ENCODE results near the gene TSKS. TPM values are rescaled to one million over a fixed set of nuclear protein-coding genes. Genes with fewer than 3 reads are reported as not detected.

Gene TSKS
- total RNA-seq, 1 donor from 2014 or later = 1.2 TPM

DNA sequence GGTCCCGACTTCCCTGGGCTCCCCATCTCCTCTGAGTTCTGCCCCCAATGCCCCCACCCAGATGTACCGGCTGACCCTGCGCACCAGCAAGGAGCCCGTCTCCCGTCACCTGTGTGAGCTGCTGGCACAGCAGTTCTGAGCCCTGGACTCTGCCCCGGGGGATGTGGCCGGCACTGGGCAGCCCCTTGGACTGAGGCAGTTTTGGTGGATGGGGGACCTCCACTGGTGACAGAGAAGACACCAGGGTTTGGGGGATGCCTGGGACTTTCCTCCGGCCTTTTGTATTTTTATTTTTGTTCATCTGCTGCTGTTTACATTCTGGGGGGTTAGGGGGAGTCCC, 43.5 kb upstream of the TSKS start:
- intact Hi-C loops (cut with DNase I) = loop anchor here (5.0 kb wide), 1 partner anchor 39 kb away; the partner anchor contains the start of gene AP2A1
- no peak for DNase-seq (ENCODE audit: extremely low spot score in 2 of 2)
- peaks cover 31% of the 10 kb centered on the region for H3K4me1 ChIP-seq
- no peak overlapping the region for H3K4me3 ChIP-seq
- H3K9me3 ChIP-seq = no peaks in the 10 kb centered on the region
- H3K27ac ChIP-seq = no peak overlapping the region
- no peaks in the 10 kb centered on the region for H3K27me3 ChIP-seq
- peaks cover 0 to 30% of the 10 kb centered on the region in 2 donors for H3K36me3 ChIP-seq
- TF ChIP-seq POLR2AphosphoS5 (IDR thresholded peaks at IDR 0.05; ENCODE audit: insufficient read depth in 1 of 2, low read depth in 1 of 2) (no peak), CTCF (IDR thresholded peaks at IDR 0.05) (no peak), POLR2A (IDR thresholded peaks at IDR 0.05) (no peak)

DNA sequence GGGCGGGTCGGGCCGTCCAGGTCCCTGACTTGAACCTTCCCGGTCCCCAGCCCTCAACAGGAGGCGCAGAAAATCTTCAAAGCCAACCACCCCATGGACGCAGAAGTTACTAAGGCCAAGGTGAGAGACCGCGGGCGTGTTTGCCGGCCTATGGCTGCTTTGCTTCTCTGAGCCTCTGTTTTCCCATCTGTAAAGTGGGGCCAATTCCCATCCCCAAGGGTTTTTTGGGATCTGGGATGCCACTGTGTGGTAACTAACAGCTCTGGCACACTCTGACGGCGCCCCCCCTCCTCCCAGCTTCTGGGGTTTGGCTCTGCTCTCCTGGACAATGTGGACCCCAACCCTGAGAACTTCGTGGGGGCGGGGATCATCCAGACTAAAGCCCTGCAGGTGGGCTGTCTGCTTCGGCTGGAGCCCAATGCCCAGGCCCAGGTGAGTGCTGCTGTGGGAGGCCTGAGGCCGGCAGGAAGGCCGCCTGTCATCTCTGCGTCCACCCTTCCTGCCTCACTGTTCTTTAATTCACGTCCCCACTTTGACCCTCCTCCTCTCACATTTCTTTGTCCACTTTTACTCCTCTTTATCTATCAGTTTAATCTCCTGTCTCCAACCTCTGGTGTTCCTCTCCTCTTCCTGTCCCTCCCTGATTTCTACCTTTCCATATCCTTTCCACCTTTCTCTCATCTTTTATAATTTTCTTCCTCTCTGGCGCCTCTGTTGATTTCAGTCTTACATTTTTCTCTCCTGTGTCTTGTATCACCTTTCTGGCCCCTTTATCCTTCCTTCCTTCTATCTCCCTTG, 42.9 kb upstream of the TSKS start:
- DNase-seq (ENCODE audit: extremely low spot score in 2 of 2) = no peak
- Histone ChIP-seq H3K4me3 (no peak overlapping the region), H3K36me3 (peaks cover 0 to 35% of the 10 kb centered on the region in 2 donors), H3K27me3 (no peaks in the 10 kb centered on the region), H3K27ac (no peak overlapping the region), H3K9me3 (no peaks in the 10 kb centered on the region), H3K4me1 (peaks cover 35% of the 10 kb centered on the region)
- intact Hi-C loops (cut with DNase I) = loop anchor here (5.0 kb wide), 1 partner anchor 39 kb away; the partner anchor contains the start of gene AP2A1
- TF ChIP-seq POLR2A (IDR thresholded peaks at IDR 0.05) = no peak
- TF ChIP-seq POLR2AphosphoS5 (IDR thresholded peaks at IDR 0.05; ENCODE audit: insufficient read depth in 1 of 2, low read depth in 1 of 2) = no peak
- TF ChIP-seq CTCF (IDR thresholded peaks at IDR 0.05) = no peak

DNA sequence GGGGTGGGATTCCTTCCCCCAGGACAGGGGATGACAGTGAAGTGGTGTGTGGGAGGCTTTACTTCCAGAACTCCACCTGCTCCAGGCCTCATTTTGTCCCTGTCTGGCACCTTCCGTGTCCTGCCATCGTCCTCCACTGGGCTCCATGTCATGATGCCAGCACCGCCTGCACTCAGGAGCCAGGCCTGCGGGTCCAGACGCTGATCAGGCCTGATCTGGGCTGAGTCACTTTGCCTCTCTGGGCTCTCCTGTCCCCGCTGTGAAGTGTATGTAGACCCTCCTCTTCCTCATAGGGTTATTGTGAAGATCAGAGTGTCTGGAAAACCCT, 40.4 kb upstream of the TSKS start:
- intact Hi-C loops (cut with DNase I) = no loop called here
- H3K27ac ChIP-seq = no peak overlapping the region

DNA sequence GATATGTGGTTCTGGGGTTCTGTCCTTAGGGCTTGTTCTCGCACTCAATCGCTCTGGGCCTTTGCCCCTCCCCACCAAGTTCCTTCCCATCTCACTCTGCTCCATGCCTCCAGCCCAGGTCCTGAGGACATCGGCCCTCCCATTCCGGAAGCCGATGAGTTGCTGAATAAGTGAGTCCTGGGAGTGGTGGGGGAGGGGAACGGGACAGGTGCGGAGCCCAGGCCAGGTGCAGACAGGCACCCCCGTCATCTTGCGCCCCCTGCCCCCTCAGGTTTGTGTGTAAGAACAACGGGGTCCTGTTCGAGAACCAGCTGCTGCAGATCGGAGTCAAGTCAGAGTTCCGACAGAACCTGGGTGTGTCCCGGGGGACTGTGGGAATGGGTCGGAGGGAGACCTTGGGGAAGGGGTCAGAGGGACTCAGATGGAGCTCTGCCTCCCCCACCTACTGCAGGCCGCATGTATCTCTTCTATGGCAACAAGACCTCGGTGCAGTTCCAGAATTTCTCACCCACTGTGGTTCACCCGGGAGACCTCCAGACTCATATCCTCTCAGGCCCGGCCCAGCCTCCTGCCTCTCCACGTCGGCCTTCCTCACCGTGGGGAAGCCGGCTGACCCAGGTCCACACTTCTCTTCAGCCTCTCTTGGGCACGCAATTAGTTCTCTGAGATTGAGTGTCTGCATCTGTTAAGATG, 39.9 kb upstream of the TSKS start:
- Histone ChIP-seq H3K36me3 (peaks cover 0 to 65% of the 10 kb centered on the region in 2 donors), H3K9me3 (no peaks in the 10 kb centered on the region), H3K27ac (peak overlapping the region; percentile 76), H3K4me1 (peaks cover 14% of the 10 kb centered on the region), H3K27me3 (no peaks in the 10 kb centered on the region), H3K4me3 (peak overlapping the region; percentile 36 to 53)
- TF ChIP-seq CTCF (IDR thresholded peaks at IDR 0.05) (no peak), POLR2A (IDR thresholded peaks at IDR 0.05) (no peak), POLR2AphosphoS5 (IDR thresholded peaks at IDR 0.05; ENCODE audit: insufficient read depth in 1 of 2, low read depth in 1 of 2) (no peak)
- no peak for DNase-seq (ENCODE audit: extremely low spot score in 2 of 2)
- intact Hi-C loops (cut with DNase I) = no loop called here

More for the DNA sequence above, 40.4 kb upstream of the TSKS start:
- no peak for DNase-seq (ENCODE audit: extremely low spot score in 2 of 2)
- H3K36me3 ChIP-seq = peaks cover 0 to 59% of the 10 kb centered on the region in 2 donors
- TF ChIP-seq POLR2A (IDR thresholded peaks at IDR 0.05) (no peak), CTCF (IDR thresholded peaks at IDR 0.05) (no peak), POLR2AphosphoS5 (IDR thresholded peaks at IDR 0.05; ENCODE audit: insufficient read depth in 1 of 2, low read depth in 1 of 2) (no peak)
- no peaks in the 10 kb centered on the region for H3K9me3 ChIP-seq
- no peak overlapping the region for H3K4me3 ChIP-seq
- H3K27me3 ChIP-seq = no peaks in the 10 kb centered on the region
- peaks cover 19% of the 10 kb centered on the region for H3K4me1 ChIP-seq

Measured in vagina (tissue), 2 donors.